A204.1 (cell line): Measurements from ENCODE around the gene MRPS15.
"Not testable (repeated sequence)": the region's sequence is repeated elsewhere in the genome, so short reads cannot be mapped to it uniquely, and the experiment has no call there.

Experiments
- FAIRE-seq: peaks from 2 replicates; lab custom pipeline; 2012; peaks lifted over from hg19 to GRCh38; lab: Jason Lieb, UNC

The MRPS15 gene

GRCh38 chr1:36482724-36483388 is 18.7 kb upstream of the MRPS15 start, which contains the start of gene CSF3R:
CSF3R (minus strand) TSS chr1:36482913; CDS start chr1:36479496, 3,417 bp downstream.
- no peak for FAIRE-seq

- FAIRE-seq, result no peak
Measured at GRCh38 chr1:36481771-36482723, 17.9 kb upstream of the MRPS15 start.

- no peak for FAIRE-seq
Measured at GRCh38 chr1:36481091-36481490, 16.9 kb upstream of the MRPS15 start.

GRCh38 chr1:36480161-36480560 is 16.0 kb upstream of the MRPS15 start:
- no peak for FAIRE-seq

GRCh38 chr1:36479505-36480051 is 15.4 kb upstream of the MRPS15 start:
- no peak for FAIRE-seq

- not testable (repeated sequence) for FAIRE-seq
Measured at GRCh38 chr1:36477615-36478014, 13.4 kb upstream of the MRPS15 start.

- FAIRE-seq, result no peak
Measured at GRCh38 chr1:36476945-36477344, 12.8 kb upstream of the MRPS15 start.

- FAIRE-seq, result no peak
Measured at GRCh38 chr1:36475910-36476604, 11.9 kb upstream of the MRPS15 start.

- FAIRE-seq, result no peak
Measured at GRCh38 chr1:36475341-36475740, 11.2 kb upstream of the MRPS15 start.

GRCh38 chr1:36472656-36473055 is 8.5 kb upstream of the MRPS15 start:
- no peak for FAIRE-seq

GRCh38 chr1:36471830-36472641 is 7.9 kb upstream of the MRPS15 start:
- FAIRE-seq, result no peak

GRCh38 chr1:36469163-36469562 is 5.0 kb upstream of the MRPS15 start:
- no peak for FAIRE-seq

- no peak for FAIRE-seq
Measured at GRCh38 chr1:36467700-36468455, 3.7 kb upstream of the MRPS15 start.

GRCh38 chr1:36467027-36467410 is 2.8 kb upstream of the MRPS15 start:
- FAIRE-seq, result no peak

GRCh38 chr1:36466370-36467026 is 2.3 kb upstream of the MRPS15 start:
- no peak for FAIRE-seq

- no peak for FAIRE-seq
Measured at GRCh38 chr1:36465731-36466369, 1.7 kb upstream of the MRPS15 start.

GRCh38 chr1:36464605-36465393 is 615 bp upstream of the MRPS15 start:
- no peak for FAIRE-seq

- no peak for FAIRE-seq
Measured at GRCh38 chr1:36463463-36463802, 751 bp downstream of the MRPS15 start.

- no peak for FAIRE-seq
Measured at GRCh38 chr1:36458910-36459309, 5.3 kb downstream of the MRPS15 start.
